Cardiac fibroblast (primary cell): ENCODE results near the gene SDK2.

Experiments
- DNase-seq, 2 donors: peaks; one replicate each; pipeline versions ENCODE4 v3.0.0 to v3.0.0-alpha.2; 2010; ENCODE audit warnings: low read depth in 2 of 2
- H3K4me3 ChIP-seq, 2 donors: replicated peaks in 1 of 2; 1 replicate in 1 of 2; 2 replicates in 1 of 2; pipeline ENCODE4 v1.5.1; 2011; ENCODE audit warnings: low read depth in 2 of 2, low read length in 2 of 2, mild to moderate bottlenecking in 2 of 2, moderate library complexity in 1 of 2
- CTCF ChIP-seq: IDR thresholded peaks from one replicate; pipeline ENCODE4 v1.5.1; 2011; ENCODE audit warnings: low read depth, mild to moderate bottlenecking, low read length, inconsistent platforms

Gene SDK2

GRCh38 chr17:73635101-73635817, 9.0 kb downstream of the SDK2 start:
- no peak for DNase-seq
- no peak overlapping the region for H3K4me3 ChIP-seq
- TF ChIP-seq CTCF, result no peak

- no peak for TF ChIP-seq CTCF
- no peak overlapping the region for H3K4me3 ChIP-seq
Measured at GRCh38 chr17:73634629-73635028, 9.6 kb downstream of the SDK2 start.

GRCh38 chr17:73633736-73634135, 10.5 kb downstream of the SDK2 start:
- no peak overlapping the region for H3K4me3 ChIP-seq
- no peak for TF ChIP-seq CTCF
- no peak for DNase-seq

More at GRCh38 chr17:73634629-73635028, 9.6 kb downstream of the SDK2 start:
- no peak for DNase-seq

GRCh38 chr17:73632513-73632912, 11.7 kb downstream of the SDK2 start:
- no peak for DNase-seq
- no peak for TF ChIP-seq CTCF
- no peak overlapping the region for H3K4me3 ChIP-seq

- H3K4me3 ChIP-seq, result no peak overlapping the region
- no peak for DNase-seq
- no peak for TF ChIP-seq CTCF
Measured at GRCh38 chr17:73630965-73631595, 13.2 kb downstream of the SDK2 start.

- no peak for DNase-seq
- H3K4me3 ChIP-seq, result no peak overlapping the region
- TF ChIP-seq CTCF, result no peak
Measured at GRCh38 chr17:73630531-73630930, 13.7 kb downstream of the SDK2 start.
